CD4-positive, alpha-beta T cell treated with Interleukin-4 for 4 hours (primary cell): Measurements from ENCODE around the gene ECE2.

Experiments used
- DNase-seq: peaks from one replicate; pipeline ENCODE4 v3.0.0-alpha.2; 2020

Gene ECE2

GRCh38 chr3:184275961-184276910 is at the start of gene ECE2:
TSS of gene ECE2 (plus strand) at chr3:184276022. CDS start at chr3:184276154, 132 bp downstream.
- DNase-seq = no peak

- DNase-seq = peak; percentile 51
Observed at GRCh38 chr3:184227481-184227935, 48.3 kb upstream of the ECE2 start.

GRCh38 chr3:184228376-184229137 is 47.3 kb upstream of the ECE2 start:
- DNase-seq = no peak

GRCh38 chr3:184229394-184230080 is 46.3 kb upstream of the ECE2 start, which contains the start of gene VWA5B2:
TSS of gene VWA5B2 (plus strand) at chr3:184229585. CDS start at chr3:184230529, 944 bp downstream.
- peak; percentile 62 for DNase-seq

- DNase-seq = no peak
Observed at GRCh38 chr3:184230081-184230602, 45.7 kb upstream of the ECE2 start.

- no peak for DNase-seq
Observed at GRCh38 chr3:184230603-184231528, 45.0 kb upstream of the ECE2 start.

GRCh38 chr3:184231671-184232070 is 44.2 kb upstream of the ECE2 start:
- no peak for DNase-seq

GRCh38 chr3:184233127-184233843 is 42.5 kb upstream of the ECE2 start:
- DNase-seq = no peak

GRCh38 chr3:184234224-184234623 is 41.6 kb upstream of the ECE2 start:
- no peak for DNase-seq

GRCh38 chr3:184234671-184235380 is 41.0 kb upstream of the ECE2 start:
- DNase-seq = no peak

- DNase-seq = no peak
Observed at GRCh38 chr3:184235381-184236032, 40.3 kb upstream of the ECE2 start.

GRCh38 chr3:184236033-184236410 is 39.8 kb upstream of the ECE2 start:
- no peak for DNase-seq

GRCh38 chr3:184236636-184237035 is 39.2 kb upstream of the ECE2 start:
- no peak for DNase-seq

GRCh38 chr3:184237211-184237610 is 38.6 kb upstream of the ECE2 start:
- DNase-seq = no peak

- DNase-seq = no peak
Observed at GRCh38 chr3:184237807-184238206, 38.0 kb upstream of the ECE2 start.

- no peak for DNase-seq
Observed at GRCh38 chr3:184238246-184238818, 37.5 kb upstream of the ECE2 start.

- no peak for DNase-seq
Observed at GRCh38 chr3:184239221-184239620, 36.6 kb upstream of the ECE2 start.

- DNase-seq = no peak
Observed at GRCh38 chr3:184239708-184240107, 36.1 kb upstream of the ECE2 start.

- no peak for DNase-seq
Observed at GRCh38 chr3:184240384-184241140, 35.3 kb upstream of the ECE2 start.
